Fibroblast of the aortic adventitia (primary cell): ENCODE measurements around the gene UPB1. TPM values are rescaled to one million over a fixed set of nuclear protein-coding genes. Genes with fewer than 3 reads are reported as not detected.
A peak's percentile ranks its signal among the peaks of the same experiment; 100 is the strongest.
"Not testable (repeated sequence)": the region's sequence is repeated elsewhere in the genome, so short reads cannot be mapped to it uniquely, and the experiment has no call there.

Source experiments
- DNase-seq: peaks from one replicate; pipeline ENCODE4 v3.0.0-alpha.2; 2010; ENCODE audit warnings: low read depth
- H3K4me3 ChIP-seq: 2 replicates; pipeline ENCODE4 v1.5.1; 2011; ENCODE audit warnings: low read depth, mild to moderate bottlenecking, control low read depth, low read length, moderate library complexity
- total RNA-seq: library from RNA; depleted of rRNA; stranded (reverse); fragments of >200 nt; gene quantifications from 2 replicates; pipeline ENCODE4 v1.2.3, GENCODE V29; 2012; ENCODE audit warnings: low replicate concordance
- TF ChIP-seq, protein P1 (sequence below): IDR thresholded peaks from 2 replicates; pipeline ENCODE4 v1.5.1; 2011; ENCODE audit warnings: mild to moderate bottlenecking, low read length, control low read depth, inconsistent platforms; ENCODE audit not compliant: insufficient read depth

Gene UPB1
- total RNA-seq, 1 donor, result not detected

DNA sequence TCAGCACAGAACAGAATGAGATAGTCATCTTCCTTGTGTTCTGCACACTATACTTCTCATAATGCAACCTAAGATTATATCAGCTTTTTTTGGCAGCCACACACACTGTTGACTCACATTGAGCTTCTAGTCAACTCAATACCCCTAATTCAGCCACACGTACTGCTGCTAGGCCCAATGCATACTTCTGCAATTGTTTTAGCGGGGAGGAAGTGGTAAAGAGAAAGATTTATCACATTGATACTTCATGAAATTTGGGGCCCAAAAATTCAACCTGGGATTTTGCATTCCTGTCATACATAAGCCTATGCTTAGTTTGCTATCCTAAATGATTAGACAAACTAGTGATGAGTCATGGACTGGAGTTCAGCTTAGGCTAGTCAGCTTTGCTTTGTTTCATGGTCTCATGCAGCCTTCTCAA is 8.6 kb upstream of the UPB1 start:
- H3K4me3 ChIP-seq, result no peak overlapping the region
- TF ChIP-seq, protein P1, sequence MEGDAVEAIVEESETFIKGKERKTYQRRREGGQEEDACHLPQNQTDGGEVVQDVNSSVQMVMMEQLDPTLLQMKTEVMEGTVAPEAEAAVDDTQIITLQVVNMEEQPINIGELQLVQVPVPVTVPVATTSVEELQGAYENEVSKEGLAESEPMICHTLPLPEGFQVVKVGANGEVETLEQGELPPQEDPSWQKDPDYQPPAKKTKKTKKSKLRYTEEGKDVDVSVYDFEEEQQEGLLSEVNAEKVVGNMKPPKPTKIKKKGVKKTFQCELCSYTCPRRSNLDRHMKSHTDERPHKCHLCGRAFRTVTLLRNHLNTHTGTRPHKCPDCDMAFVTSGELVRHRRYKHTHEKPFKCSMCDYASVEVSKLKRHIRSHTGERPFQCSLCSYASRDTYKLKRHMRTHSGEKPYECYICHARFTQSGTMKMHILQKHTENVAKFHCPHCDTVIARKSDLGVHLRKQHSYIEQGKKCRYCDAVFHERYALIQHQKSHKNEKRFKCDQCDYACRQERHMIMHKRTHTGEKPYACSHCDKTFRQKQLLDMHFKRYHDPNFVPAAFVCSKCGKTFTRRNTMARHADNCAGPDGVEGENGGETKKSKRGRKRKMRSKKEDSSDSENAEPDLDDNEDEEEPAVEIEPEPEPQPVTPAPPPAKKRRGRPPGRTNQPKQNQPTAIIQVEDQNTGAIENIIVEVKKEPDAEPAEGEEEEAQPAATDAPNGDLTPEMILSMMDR, result no peak
- DNase-seq, result peak; percentile 93

DNA sequence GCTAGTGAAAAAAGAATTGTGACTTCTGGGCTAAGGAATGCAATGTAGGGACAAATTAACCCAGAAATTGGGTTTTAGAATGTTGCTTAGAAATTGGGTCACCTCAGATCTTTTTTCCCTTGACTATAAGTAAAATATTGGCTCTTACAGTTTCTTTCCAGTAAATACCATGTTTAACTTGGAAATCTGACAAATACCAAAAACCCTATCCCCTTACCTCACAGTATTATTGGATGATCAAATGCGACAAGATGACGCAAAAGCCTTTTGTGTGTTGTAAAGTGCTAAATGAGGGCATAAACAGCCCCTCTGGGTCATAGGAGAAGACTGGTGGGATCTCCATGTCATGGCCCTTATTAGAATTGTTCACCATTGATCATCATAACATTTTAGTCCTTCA is 6.1 kb upstream of the UPB1 start:
- no peak for DNase-seq
- TF ChIP-seq, protein P1, result no peak
- H3K4me3 ChIP-seq, result no peak overlapping the region

DNA sequence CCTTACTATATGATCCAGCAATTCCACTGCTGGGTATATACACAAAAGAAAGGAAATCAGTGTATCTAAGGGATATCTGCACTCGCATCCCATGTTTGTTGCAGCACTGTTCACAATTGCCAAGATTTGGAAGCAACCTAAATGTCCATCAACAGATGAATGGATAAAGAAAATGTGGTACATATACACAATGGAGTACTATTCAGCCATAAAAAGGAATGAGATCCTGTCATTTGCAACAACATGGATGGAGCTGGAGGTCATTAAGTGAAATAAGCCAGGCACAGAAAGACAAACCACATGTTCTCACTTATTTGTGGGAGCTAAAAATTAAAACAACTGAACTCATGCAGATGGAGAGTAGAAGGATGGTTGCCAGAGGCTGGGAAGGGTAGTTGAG is 5.7 kb upstream of the UPB1 start:
- DNase-seq, H3K4me3 ChIP-seq: not testable (repeated sequence)

DNA sequence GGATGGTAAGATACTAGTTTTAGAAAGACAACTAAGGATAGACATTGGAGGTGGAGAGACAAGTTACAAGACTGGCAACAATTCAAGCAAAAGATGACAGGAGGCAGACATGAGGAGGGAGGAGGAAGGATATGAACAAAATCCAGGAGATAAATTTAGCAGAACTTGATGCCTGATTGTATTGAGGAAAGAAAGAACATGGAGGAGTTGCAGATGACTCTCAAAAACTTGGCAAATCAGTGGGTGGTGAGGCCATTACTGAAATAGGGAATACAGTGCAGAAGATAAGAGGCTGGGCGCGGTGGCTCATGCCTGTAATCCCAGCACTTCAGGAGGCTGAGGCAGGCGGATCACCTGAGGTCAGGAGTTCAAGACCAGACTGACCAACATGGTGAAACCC is 2.7 kb upstream of the UPB1 start:
- TF ChIP-seq, protein P1, result no peak
- no peak overlapping the region for H3K4me3 ChIP-seq
- DNase-seq, result no peak

DNA sequence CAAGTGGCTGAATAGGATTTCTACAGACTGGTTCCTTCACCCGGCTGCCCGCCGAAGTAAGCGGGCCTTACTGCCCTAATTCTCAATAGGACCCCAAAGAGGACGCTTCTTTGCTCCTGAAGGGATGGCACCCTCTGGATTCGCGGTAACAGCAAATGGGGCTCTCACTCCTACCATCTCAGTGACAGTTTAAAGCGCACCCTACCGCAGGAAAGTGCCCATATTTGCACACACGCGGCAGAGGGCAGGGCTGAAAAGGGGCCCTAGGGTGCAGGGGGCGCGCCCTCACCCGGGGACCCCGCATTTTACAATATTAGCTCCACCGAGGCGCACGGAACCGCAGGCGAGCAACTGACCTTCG is 985 bp upstream of the UPB1 start:
- no peak overlapping the region for H3K4me3 ChIP-seq
- DNase-seq, result no peak
- TF ChIP-seq, protein P1, result no peak

DNA sequence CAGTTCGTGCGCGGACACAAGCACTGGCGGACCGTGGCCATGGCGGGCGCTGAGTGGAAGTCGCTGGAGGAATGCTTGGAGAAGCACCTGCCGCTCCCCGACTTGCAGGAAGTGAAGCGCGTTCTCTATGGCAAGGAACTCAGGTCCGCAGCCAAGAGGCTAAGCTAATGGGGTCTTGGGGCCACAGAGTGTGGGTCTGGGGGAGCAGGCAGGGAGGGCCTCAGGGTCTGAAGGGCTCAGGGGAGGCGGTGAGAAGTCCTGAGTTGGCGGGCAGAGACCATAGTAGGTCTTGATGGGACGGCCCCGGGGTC is 188 bp downstream of the UPB1 start:
- TF ChIP-seq, protein P1, result no peak
- no peak overlapping the region for H3K4me3 ChIP-seq
- no peak for DNase-seq

DNA sequence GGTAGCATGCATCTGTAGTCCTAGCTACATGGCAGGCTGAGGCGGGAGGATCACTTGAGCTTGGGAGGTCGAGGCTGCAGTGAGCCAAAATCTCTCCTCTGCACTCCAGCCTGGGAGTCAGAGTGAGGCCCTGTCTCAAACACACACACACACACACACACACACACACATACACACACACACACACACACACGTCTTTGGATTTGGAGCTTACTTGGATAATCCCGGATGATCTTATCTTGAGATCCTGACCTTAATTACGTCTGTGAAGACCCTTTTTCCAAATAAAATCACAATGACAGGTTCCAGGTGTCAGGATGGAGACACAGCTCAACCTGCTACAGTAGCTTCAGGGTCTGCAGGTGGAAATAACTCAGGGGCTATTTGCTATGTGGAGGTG is 1.1 kb downstream of the UPB1 start:
- no peak for DNase-seq
- TF ChIP-seq, protein P1, result no peak
- H3K4me3 ChIP-seq, result no peak overlapping the region

DNA sequence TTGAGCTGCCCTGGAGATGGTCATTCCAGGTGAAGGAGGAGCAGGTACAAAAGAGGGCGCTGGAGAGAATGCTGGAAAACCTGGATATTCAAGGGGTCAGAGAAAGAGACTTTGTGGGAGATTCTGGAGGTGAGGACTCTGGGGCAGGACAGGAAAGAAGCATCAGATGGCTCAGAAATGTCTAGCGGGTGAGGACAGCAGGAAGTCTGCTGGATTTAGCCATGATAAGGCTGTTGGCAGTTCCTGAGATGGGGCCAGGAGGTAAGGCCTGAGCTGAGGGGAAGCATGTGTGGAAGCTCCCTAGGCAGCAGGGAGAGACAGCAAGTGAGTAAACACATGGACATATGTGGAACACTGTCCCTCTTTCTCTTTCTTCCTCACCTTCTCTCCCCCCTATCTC is 1.5 kb downstream of the UPB1 start:
- no peak overlapping the region for H3K4me3 ChIP-seq
- no peak for DNase-seq
- TF ChIP-seq, protein P1, result no peak
